Liver (tissue), 9 donors: Measurements from ENCODE around the gene MYO7B. TPM values are rescaled to one million over a fixed set of nuclear protein-coding genes. Genes with fewer than 3 reads are reported as not detected.

Experiments used
- DNase-seq: peaks from one replicate; pipeline ENCODE4 v3.0.0-alpha.2; 2017; ENCODE audit warnings: low spot score
- H3K27ac ChIP-seq, 2 donors: one replicate each; pipeline ENCODE4 v1.7.0; 2013; ENCODE audit warnings: inconsistent platforms in 2 of 2, low read length in 2 of 2, control low read depth in 1 of 2, low read depth in 1 of 2, mild to moderate bottlenecking in 1 of 2
- H3K27me3 ChIP-seq, 4 donors: one replicate each; pipeline versions ENCODE4 v1.6.1 to v1.7.0; 2013; ENCODE audit warnings: low read length in 3 of 4, inconsistent platforms in 1 of 4, mild to moderate bottlenecking in 1 of 4, moderate library complexity in 1 of 4; ENCODE audit not compliant: control insufficient read depth in 4 of 4, insufficient read depth in 4 of 4
- H3K36me3 ChIP-seq, 4 donors: one replicate each; pipeline versions ENCODE4 v1.6.1 to v1.7.0; 2013; ENCODE audit warnings: low read length in 3 of 4, mild to moderate bottlenecking in 3 of 4, low read depth in 1 of 4, moderate library complexity in 1 of 4; ENCODE audit not compliant: control insufficient read depth in 4 of 4, insufficient read depth in 3 of 4
- H3K4me1 ChIP-seq, 4 donors: one replicate each; pipeline versions ENCODE4 v1.6.1 to v1.7.0; 2013; ENCODE audit warnings: low read length in 3 of 4, mild to moderate bottlenecking in 3 of 4, moderate library complexity in 1 of 4; ENCODE audit not compliant: control insufficient read depth in 4 of 4, insufficient read depth in 4 of 4
- H3K4me3 ChIP-seq, 3 donors: one replicate each; pipeline versions ENCODE4 v1.6.1 to v1.7.0; 2013; ENCODE audit warnings: low read length in 3 of 3, control low read depth in 1 of 3, low read depth in 1 of 3, mild to moderate bottlenecking in 1 of 3
- H3K9ac ChIP-seq, 2 donors: one replicate each; pipeline ENCODE4 v1.7.0; 2013; ENCODE audit warnings: low read length in 2 of 2, mild to moderate bottlenecking in 2 of 2, moderate library complexity in 2 of 2, control low read depth in 1 of 2, low read depth in 1 of 2
- H3K9me3 ChIP-seq, 4 donors: one replicate each; pipeline versions ENCODE4 v1.6.1 to v1.7.0; 2013; ENCODE audit warnings: low read length in 3 of 4; ENCODE audit not compliant: control insufficient read depth in 4 of 4
- ATF3 ChIP-seq: IDR thresholded peaks from 2 replicates; pipeline ENCODE4 v1.6.1; 2016; ENCODE audit warnings: antibody characterized with exemption
- CTCF ChIP-seq: fragments of 150-350 bp; IDR thresholded peaks from 2 replicates; pipeline ENCODE4 v1.5.1; 2017; ENCODE audit warnings: improper control_type of control experiment, low read depth, low read length; ENCODE audit not compliant: missing input control
- EGR1 ChIP-seq, 2 donors: IDR thresholded peaks; 2 replicates each; pipeline ENCODE4 v1.6.1; 2016 to 2018; ENCODE audit warnings: antibody characterized with exemption in 2 of 2, low read depth in 2 of 2
- FOXA1 ChIP-seq: IDR thresholded peaks from 2 replicates; pipeline ENCODE4 v1.6.1; 2016; ENCODE audit warnings: antibody characterized with exemption
- FOXA2 ChIP-seq: IDR thresholded peaks from 2 replicates; pipeline ENCODE4 v1.6.1; 2016; ENCODE audit warnings: antibody characterized with exemption
- GABPA ChIP-seq, 2 donors: IDR thresholded peaks in 1 of 2; conservative IDR thresholded peaks in 1 of 2; 2 replicates each; pipeline ENCODE4 v1.6.1; 2016; ENCODE audit warnings: antibody characterized with exemption in 2 of 2, mild to moderate bottlenecking in 1 of 2, moderate library complexity in 1 of 2
- HNF4A ChIP-seq, 2 donors: conservative IDR thresholded peaks; 2 replicates each; pipeline ENCODE4 v1.6.1; 2016; ENCODE audit warnings: antibody characterized with exemption in 2 of 2, mild to moderate bottlenecking in 2 of 2
- HNF4G ChIP-seq: IDR thresholded peaks from 2 replicates; pipeline ENCODE4 v1.6.1; 2016; ENCODE audit warnings: antibody characterized with exemption
- JUND ChIP-seq, 2 donors: IDR thresholded peaks; 2 replicates each; pipeline ENCODE4 v1.6.1; 2016; ENCODE audit warnings: antibody characterized with exemption in 2 of 2
- MAX ChIP-seq: IDR thresholded peaks from 2 replicates; pipeline ENCODE4 v1.6.1; 2016; ENCODE audit warnings: antibody characterized with exemption
- NR2F2 ChIP-seq: IDR thresholded peaks from 2 replicates; pipeline ENCODE4 v1.6.1; 2016; ENCODE audit warnings: antibody characterized with exemption
- RAD21 ChIP-seq, 2 donors: IDR thresholded peaks; 2 replicates each; pipeline ENCODE4 v1.6.1; 2016; ENCODE audit warnings: antibody characterized with exemption in 2 of 2, mild to moderate bottlenecking in 2 of 2
- RXRA ChIP-seq, 2 donors: IDR thresholded peaks; 2 replicates each; pipeline ENCODE4 v1.6.1; 2017 to 2018; ENCODE audit warnings: antibody characterized with exemption in 2 of 2, mild to moderate bottlenecking in 1 of 2
- SP1 ChIP-seq: IDR thresholded peaks from 2 replicates; pipeline ENCODE4 v1.6.1; 2018; ENCODE audit warnings: antibody characterized with exemption, mild to moderate bottlenecking
- YY1 ChIP-seq: IDR thresholded peaks from 2 replicates; pipeline ENCODE4 v1.6.1; 2016; ENCODE audit warnings: antibody characterized with exemption, mild to moderate bottlenecking
- ZBTB33 ChIP-seq: IDR thresholded peaks from 2 replicates; pipeline ENCODE4 v1.6.1; 2016; ENCODE audit warnings: antibody characterized with exemption
- WGBS: extraction: QIAGEN DNeasy Blood & Tissue Kit; methylation state at CpG from one replicate; pipeline ENCODE4 v1.1.7; 2013; 5-methylcytosine and 5-hydroxymethylcytosine counted together
- polyA plus RNA-seq, 2 donors: library from polyadenylated mRNA; stranded (reverse) in 1 of 2; unstranded in 1 of 2; fragments of 200-250 nt in 1 of 2; fragments of >200 nt in 1 of 2; fragmentation: Nextera tagmentation in 1 of 2; extraction: Ambion mirVana in 1 of 2; gene quantifications; one replicate each; pipeline versions ENCODE4 v1.2.1 to v1.2.3, GENCODE V29; 2013 to 2015
- total RNA-seq, 2 donors: library from RNA; depleted of rRNA; stranded (reverse); fragments of >200 nt; gene quantifications; one replicate each; pipeline ENCODE4 v1.2.3, GENCODE V29; 2014
- donor health status: healthy.
- donor health status: healthy.
- donor health status: healthy.
- donor health status: healthy.
- donor health status: healthy.

The MYO7B gene
- total and polyA plus RNA-seq, 4 donors = 0.15 to 1.1 (median 0.64) TPM

- 90% methylated on average over 2 of the region's 2 CpGs for whole genome bisulfite sequencing
Measured at GRCh38 chr2:127498386-127498785, 37.1 kb upstream of the MYO7B start.

DNA sequence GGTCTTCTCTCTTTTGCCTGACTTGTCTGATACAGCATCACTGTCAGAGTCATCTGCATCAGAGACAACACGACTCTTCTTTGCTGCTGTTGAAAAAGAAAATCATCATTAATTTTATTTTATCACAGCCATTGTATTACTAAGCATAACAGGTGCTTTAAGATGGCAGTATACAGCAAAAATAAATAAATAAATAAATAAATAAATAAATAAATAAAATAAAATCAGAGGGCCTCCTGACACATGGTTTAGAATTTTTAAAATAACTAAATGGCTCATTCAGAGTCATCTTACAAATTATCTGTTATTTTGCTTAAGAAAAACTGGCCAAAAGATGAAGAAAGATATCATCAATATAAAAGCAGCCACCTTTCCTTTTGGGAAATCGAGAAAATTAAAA, 32.0 kb upstream of the MYO7B start:
- Histone ChIP-seq H3K36me3 (peaks cover 7 to 61% (median 48%) of the 10 kb centered on the region in 4 donors), H3K4me3 (no peak overlapping the region), H3K27me3 (no peaks in the 10 kb centered on the region), H3K27ac (no peak overlapping the region), H3K9ac (no peak overlapping the region), H3K9me3 (no peaks in the 10 kb centered on the region), H3K4me1 (peaks cover 0 to 7% (median 5%) of the 10 kb centered on the region in 4 donors)
- TF ChIP-seq EGR1 (IDR thresholded peaks at IDR 0.05; ENCODE audit: low read depth in 2 of 2) (no peak), NR2F2 (no peak), SP1 (no peak), RXRA (IDR thresholded peaks at IDR 0.05) (no peak), CTCF (no peak), HNF4A (conservative IDR thresholded peaks at IDR 0.05) (no peak), YY1 (no peak), GABPA (IDR thresholded peaks at IDR 0.05 in 1 of 2, conservative IDR thresholded peaks at IDR 0.05 in 1 of 2) (no peak), MAX (no peak), ATF3 (no peak), FOXA1 (no peak), HNF4G (no peak), FOXA2 (no peak), ZBTB33 (no peak)
- 97% methylated on average over 2 of the region's 2 CpGs for WGBS
- DNase-seq = no peak

More at GRCh38 chr2:127498386-127498785, 37.1 kb upstream of the MYO7B start:
- TF ChIP-seq ZBTB33 (no peak), ATF3 (no peak), FOXA2 (no peak), RXRA (IDR thresholded peaks at IDR 0.05) (no peak), HNF4G (no peak), FOXA1 (no peak), RAD21 (IDR thresholded peaks at IDR 0.05) (no peak), JUND (IDR thresholded peaks at IDR 0.05) (no peak), SP1 (no peak), MAX (no peak), GABPA (IDR thresholded peaks at IDR 0.05 in 1 of 2, conservative IDR thresholded peaks at IDR 0.05 in 1 of 2) (no peak), HNF4A (conservative IDR thresholded peaks at IDR 0.05) (no peak), NR2F2 (no peak), EGR1 (IDR thresholded peaks at IDR 0.05; ENCODE audit: low read depth in 2 of 2) (no peak)
- DNase-seq = no peak
- no peak overlapping the region for H3K4me3 ChIP-seq
- no peaks in the 10 kb centered on the region for H3K4me1 ChIP-seq
- H3K9ac ChIP-seq = no peak overlapping the region
- no peaks in the 10 kb centered on the region for H3K9me3 ChIP-seq
- H3K27ac ChIP-seq = no peak overlapping the region
- peaks cover 6 to 74% (median 61%) of the 10 kb centered on the region in 4 donors for H3K36me3 ChIP-seq
- H3K27me3 ChIP-seq = no peaks in the 10 kb centered on the region
